AG04449 (cell line): Measurements from ENCODE around the gene UBXN2A.
"Not testable (repeated sequence)": the region's sequence is repeated elsewhere in the genome, so short reads cannot be mapped to it uniquely, and the experiment has no call there.

Experiments
- CTCF ChIA-PET: fragments of 350-600 bp; formaldehyde crosslinking; extraction: SDS; loops from one replicate; lab custom pipeline; 2021; ENCODE audit warnings: antibody characterized with exemption; lab: Yijun Ruan, JAX
- POLR2A ChIA-PET: fragments of 400-600, 350-600 bp; formaldehyde crosslinking; extraction: SDS; loops from one replicate; lab custom pipeline; 2020; ENCODE audit warnings: antibody characterized with exemption, inconsistent platforms; lab: Yijun Ruan, JAX
- DNase-seq: peaks from one replicate; pipeline ENCODE4 v3.0.0-alpha.2; 2010; ENCODE audit warnings: low read depth, low spot score
- H3K4me3 ChIP-seq: 2 replicates; pipeline ENCODE4 v1.5.1; 2011; ENCODE audit warnings: low read depth, mild to moderate bottlenecking, control low read depth, low read length
- CTCF ChIP-seq: IDR thresholded peaks from one replicate; pipeline ENCODE4 v1.5.1; 2011; ENCODE audit warnings: mild to moderate bottlenecking, moderate library complexity, low read length, control low read depth, inconsistent platforms; ENCODE audit not compliant: insufficient read depth; ENCODE audit errors: missing control alignments

Gene UBXN2A

GRCh38 chr2:24009680-24010476 lies 69.6 kb downstream of the UBXN2A start, which contains the start of gene MFSD2B:
Gene MFSD2B (plus strand): TSS chr2:24010085. CDS start chr2:24010097, 12 bp downstream.
- peak within 1 kb of the TSS; percentile 48 for H3K4me3 ChIP-seq
- CTCF ChIA-PET = interaction anchor here (0.9 kb wide), 1 partner anchor 186 kb away, joined by 3 read pairs; no protein-coding TSS in a partner anchor
- TF ChIP-seq CTCF = no peak
- POLR2A ChIA-PET = interaction anchor here (0.7 kb wide), 1 partner anchor 84 kb away, joined by 3 read pairs; no protein-coding TSS in a partner anchor
- DNase-seq = no peak

- ChIA-PET POLR2A (interaction anchor here (0.7 kb wide), 1 partner anchor 85 kb away, joined by 3 read pairs; no protein-coding TSS in a partner anchor), CTCF (interaction anchor here (0.9 to 1.3 kb wide), 2 partner anchors 9 to 187 kb away, joined by 3 read pairs; no protein-coding TSS in a partner anchor)
- no peak for TF ChIP-seq CTCF
- DNase-seq = no peak
- H3K4me3 ChIP-seq = peak overlapping the region; percentile 48; the same call in 1 of the 2 replicates
Observed at GRCh38 chr2:24010477-24011249, 70.4 kb downstream of the UBXN2A start.

DNA sequence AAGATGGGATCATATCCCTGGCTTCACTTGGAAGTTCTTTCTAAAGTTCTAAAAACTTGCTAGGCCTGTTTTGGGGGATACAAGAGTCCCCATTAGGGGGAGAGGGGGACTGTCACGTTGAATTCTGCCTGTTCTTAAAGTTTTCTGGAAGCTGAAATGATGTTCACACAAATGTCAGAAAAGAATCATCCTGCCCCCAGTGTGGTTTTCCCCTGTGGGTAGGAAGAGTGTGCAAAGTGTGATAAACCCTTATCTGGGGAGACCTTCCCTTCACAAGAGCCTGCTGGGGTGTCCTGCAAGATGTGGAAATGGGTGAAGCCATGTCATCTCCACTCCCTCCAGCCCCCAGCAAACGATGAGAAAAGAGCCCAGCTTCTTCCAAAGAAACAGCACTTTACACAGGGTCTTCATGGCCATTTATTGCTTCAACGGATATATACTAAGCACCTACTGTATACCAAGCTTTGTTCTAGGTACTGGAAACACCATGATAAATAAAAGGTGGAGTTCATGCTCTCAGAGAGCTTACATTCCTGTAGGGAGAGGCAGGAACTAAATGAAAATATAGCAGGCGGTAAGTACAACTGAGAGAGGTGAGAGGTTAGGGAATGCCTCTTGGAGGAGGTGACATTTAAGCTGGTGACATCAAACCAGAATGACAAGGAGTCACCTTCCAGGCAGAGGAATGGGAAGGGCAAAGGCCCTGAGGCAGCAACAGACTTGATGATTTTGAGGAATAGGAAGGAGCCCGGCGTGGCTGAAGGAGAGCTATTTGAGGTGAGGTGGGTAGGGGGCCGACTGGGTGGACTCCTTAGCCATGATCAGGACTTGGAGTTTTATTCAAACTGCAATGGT lies 71.2 kb downstream of the UBXN2A start:
- no peak overlapping the region for H3K4me3 ChIP-seq
- POLR2A ChIA-PET = no interaction called here
- CTCF ChIA-PET = interaction anchor here (1.3 kb wide), 1 partner anchor 10 kb away, joined by 3 read pairs; no protein-coding TSS in a partner anchor
- DNase-seq = no peak
- no peak for TF ChIP-seq CTCF

DNA sequence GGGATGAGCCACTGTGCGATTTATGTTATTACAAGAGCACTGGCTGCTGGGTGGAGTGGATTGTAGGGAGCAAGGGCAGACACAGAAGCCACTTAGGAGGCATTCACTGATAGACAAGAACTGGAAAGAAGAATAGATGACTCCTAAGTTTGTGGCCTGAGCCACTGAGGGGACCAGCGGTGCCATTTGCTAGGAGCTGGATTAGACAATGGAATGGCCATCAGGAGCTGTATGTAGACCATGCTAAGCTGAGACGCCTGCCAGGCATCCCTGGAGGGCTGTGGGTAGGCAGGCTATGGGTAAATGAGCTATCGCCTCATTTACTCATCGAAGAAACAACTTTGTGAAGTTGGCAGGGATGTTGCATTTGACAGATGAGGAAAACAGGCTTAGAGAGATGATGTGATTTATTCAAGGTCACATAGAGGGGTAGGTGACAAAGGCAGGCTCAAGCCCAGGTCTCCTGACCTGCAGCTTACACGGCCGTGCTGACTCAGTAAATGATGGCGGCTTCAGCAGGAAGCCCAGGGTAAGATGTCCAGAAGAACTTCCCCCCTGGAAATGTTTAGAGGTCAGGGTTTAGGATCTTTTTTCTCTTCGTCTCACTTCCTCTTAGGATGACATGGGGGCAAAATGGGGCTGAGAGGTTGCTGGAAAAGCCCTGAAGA lies 72.4 kb downstream of the UBXN2A start:
- ChIA-PET POLR2A (no interaction called here), CTCF (no interaction called here)
- no peak for DNase-seq
- no peak overlapping the region for H3K4me3 ChIP-seq
- TF ChIP-seq CTCF = no peak

GRCh38 chr2:24014902-24015301 lies 74.6 kb downstream of the UBXN2A start:
- DNase-seq, H3K4me3 ChIP-seq, POLR2A ChIA-PET: not testable (repeated sequence)
- CTCF ChIA-PET = interaction anchor here (0.6 to 1.5 kb wide), 2 partner anchors 9 to 190 kb away, joined by 3 to 4 read pairs; no protein-coding TSS in a partner anchor
